HCT116 (cell line): Measurements from ENCODE around the gene ZWILCH. TPM values are rescaled to one million over a fixed set of nuclear protein-coding genes. Genes with fewer than 3 reads are reported as not detected.

Experiments used
- ATAC-seq: fragments of 200-7000 bp; cut with Tn5 transposase; 2 replicates; pipeline ENCODE4 v1.9.1; 2020; ENCODE audit warnings: mild to moderate bottlenecking, moderate library complexity
- BruUV-seq: library from RNA; stranded (reverse); fragments of 400-500 nt; replicated peaks from 2 replicates; lab custom pipeline; 2021; lab: Mats Ljungman, UMichigan
- CTCF ChIA-PET: fragments of 300-600 bp; sonication (Branson Sonifier 250); formaldehyde crosslinking; loops from one replicate; lab custom pipeline; 2021; ENCODE audit warnings: antibody characterized with exemption; lab: Charles Lee
- POLR2A ChIA-PET: fragments of 300-600, 350-600 bp; sonication (Branson Sonifier 250); formaldehyde crosslinking; loops from one replicate; lab custom pipeline; 2021; ENCODE audit warnings: antibody characterized with exemption; lab: Charles Lee
- RAD21 ChIA-PET, 2 experiments: fragments of 300-600 bp; sonication (Branson Sonifier 250); formaldehyde crosslinking; loops; one replicate each; lab custom pipeline; 2023; ENCODE audit warnings: low total read pairs in 2 of 2; ENCODE audit not compliant: uncharacterized antibody in 2 of 2, unreplicated experiment in 2 of 2, low non-redundant PET in 1 of 2; lab: Charles Lee
- DNase-seq: peaks from one replicate; pipeline ENCODE4 v3.0.0-alpha.2; 2010; ENCODE audit warnings: low read depth, low spot score
- H2AFZ ChIP-seq: fragments of 200-600 bp; shearing (Covaris generic), sonication (generic); 2 replicates; pipeline ENCODE4 v1.6.1; 2017; ENCODE audit warnings: low read depth, mixed run types, mixed read lengths, antibody characterized with exemption, low read length; ENCODE audit not compliant: poor library complexity, severe bottlenecking
- H3K27ac ChIP-seq: 2 replicates; pipeline ENCODE4 v1.5.1; 2012; ENCODE audit warnings: low read depth, low read length
- H3K27me3 ChIP-seq: fragments of 200-600 bp; sonication (generic); 2 replicates; pipeline ENCODE4 v1.6.1; 2016; ENCODE audit warnings: mixed run types, low read length, mixed read lengths; ENCODE audit not compliant: insufficient read depth
- H3K36me3 ChIP-seq, 2 experiments: fragments of 200-500 bp in 1 of 2; fragments of 200-600 bp in 1 of 2; sonication (Bioruptor generic) in 1 of 2; sonication (generic) in 1 of 2; 2 replicates each; pipeline versions ENCODE4 v1.5.1 to v1.6.1; 2014 to 2016; ENCODE audit warnings: low read length in 2 of 2, inconsistent platforms in 1 of 2, mixed read lengths in 1 of 2, mixed run types in 1 of 2; ENCODE audit not compliant: insufficient read depth in 2 of 2, control insufficient read depth in 1 of 2
- H3K4me1 ChIP-seq, 2 experiments: fragments of 200-600 bp in 1 of 2; sonication (generic) in 1 of 2; 2 replicates each; pipeline versions ENCODE4 v1.5.1 to v1.6.1; 2012 to 2017; ENCODE audit warnings: low read length in 2 of 2, inconsistent platforms in 1 of 2, mild to moderate bottlenecking in 1 of 2, mixed read lengths in 1 of 2, mixed run types in 1 of 2, moderate library complexity in 1 of 2; ENCODE audit not compliant: insufficient read depth in 2 of 2, control insufficient read depth in 1 of 2
- H3K4me2 ChIP-seq: fragments of 200-600 bp; sonication (generic); 2 replicates; pipeline ENCODE4 v1.6.1; 2017; ENCODE audit warnings: mixed run types, low read length, mixed read lengths
- H3K4me3 ChIP-seq, 2 experiments: fragments of 200-600 bp in 1 of 2; sonication (generic) in 1 of 2; replicated peaks in 1 of 2; 2 replicates each; pipeline ENCODE4 v1.5.1; 2011 to 2016; ENCODE audit warnings: low read length in 2 of 2, control low read depth in 1 of 2, low read depth in 1 of 2, mild to moderate bottlenecking in 1 of 2, mixed read lengths in 1 of 2, mixed run types in 1 of 2
- H3K79me2 ChIP-seq: fragments of 200-600 bp; sonication (generic); 2 replicates; pipeline ENCODE4 v1.6.1; 2017; ENCODE audit warnings: mild to moderate bottlenecking, mixed run types, low read length, moderate library complexity, mixed read lengths; ENCODE audit not compliant: insufficient read depth
- H3K9ac ChIP-seq: fragments of 200-600 bp; sonication (generic); 2 replicates; pipeline ENCODE4 v1.6.1; 2016; ENCODE audit warnings: low read length, mixed read lengths
- H3K9me2 ChIP-seq: fragments of 200-600 bp; sonication (generic), shearing (Covaris generic); 2 replicates; pipeline ENCODE4 v1.6.1; 2017; ENCODE audit warnings: mixed run types, mild to moderate bottlenecking, moderate library complexity; ENCODE audit not compliant: insufficient read depth
- H3K9me3 ChIP-seq, 2 experiments: fragments of 200-500 bp in 1 of 2; fragments of 200-600 bp in 1 of 2; sonication (Bioruptor generic) in 1 of 2; sonication (generic) in 1 of 2; 2 replicates each; pipeline ENCODE4 v1.6.1; 2014 to 2017; ENCODE audit warnings: low read length in 2 of 2, mixed read lengths in 2 of 2, inconsistent platforms in 1 of 2, low read depth in 1 of 2, mild to moderate bottlenecking in 1 of 2, mixed run types in 1 of 2, moderate library complexity in 1 of 2; ENCODE audit not compliant: control insufficient read depth in 1 of 2, insufficient read depth in 1 of 2
- H4K20me1 ChIP-seq: fragments of 200-600 bp; sonication (generic), shearing (Covaris generic); 2 replicates; pipeline ENCODE4 v1.6.1; 2017; ENCODE audit warnings: mixed run types, mild to moderate bottlenecking, moderate library complexity; ENCODE audit not compliant: insufficient read depth
- ATF3 ChIP-seq: IDR thresholded peaks from 2 replicates; pipeline ENCODE4 v1.6.1; 2012
- CTCF ChIP-seq, 3 experiments: fragments of 200-600 bp in 1 of 3; sonication (generic) in 1 of 3; IDR thresholded peaks in 2 of 3; conservative IDR thresholded peaks in 1 of 3; 2 replicates each; pipeline ENCODE4 v1.5.1; 2012 to 2017; ENCODE audit warnings: low read depth in 2 of 3, low read length in 2 of 3, antibody characterized with exemption in 1 of 3, borderline replicate concordance in 1 of 3, control low read depth in 1 of 3, mild to moderate bottlenecking in 1 of 3, mixed read lengths in 1 of 3, mixed run types in 1 of 3, moderate library complexity in 1 of 3; ENCODE audit not compliant: insufficient read depth in 1 of 3
- EGR1 ChIP-seq: IDR thresholded peaks from 2 replicates; pipeline ENCODE4 v1.6.1; 2012; ENCODE audit warnings: low read depth
- ELF1 ChIP-seq: IDR thresholded peaks from 2 replicates; pipeline ENCODE4 v1.6.1; 2012; ENCODE audit warnings: low read depth, borderline replicate concordance
- EZH2 ChIP-seq: fragments of 200-600 bp; sonication (generic); IDR thresholded peaks from 2 replicates; pipeline ENCODE4 v1.6.1; 2017; ENCODE audit warnings: antibody characterized with exemption, mixed run types
- EZH2phosphoT487 ChIP-seq: fragments of 200-600 bp; IDR thresholded peaks from 2 replicates; pipeline ENCODE4 v1.6.1; 2018; ENCODE audit warnings: antibody characterized with exemption, borderline replicate concordance
- MAX ChIP-seq: IDR thresholded peaks from 2 replicates; pipeline ENCODE4 v1.6.1; 2012
- RAD21 ChIP-seq: IDR thresholded peaks from 2 replicates; pipeline ENCODE4 v1.6.1; 2012; ENCODE audit warnings: low read depth, mild to moderate bottlenecking
- SIN3A ChIP-seq: IDR thresholded peaks from 2 replicates; pipeline ENCODE4 v1.6.1; 2012; ENCODE audit warnings: low read depth
- SP1 ChIP-seq: IDR thresholded peaks from 2 replicates; pipeline ENCODE4 v1.6.1; 2012; ENCODE audit warnings: low read depth
- SRF ChIP-seq: IDR thresholded peaks from 2 replicates; pipeline ENCODE4 v1.6.1; 2012; ENCODE audit warnings: low read depth
- YY1 ChIP-seq: IDR thresholded peaks from 2 replicates; pipeline ENCODE4 v1.6.1; 2011; ENCODE audit warnings: low read length, low read depth, moderate library complexity, mild to moderate bottlenecking; ENCODE audit not compliant: insufficient replicate concordance; ENCODE audit errors: extremely low read depth
- ZFX ChIP-seq: fragments of 450-650 bp; IDR thresholded peaks from 2 replicates; pipeline ENCODE4 v1.6.1; 2017
- intact Hi-C: fragments of 100-400 bp; cut with micrococcal nuclease; formaldehyde crosslinking; loops from 2 replicates; pipeline ENCODE4 v1.10.0; 2022
- total RNA-seq: library from RNA; stranded (reverse); gene quantifications from one replicate; pipeline ENCODE4 v1.2.1, GENCODE V29; 2021; ENCODE audit not compliant: unreplicated experiment

Gene ZWILCH
- total RNA-seq, 1 experiment from 2014 or later: 25.8 TPM

GRCh38 chr15:66573348-66573718 lies 68.2 kb downstream of the ZWILCH start:
- ATAC-seq (no peak), DNase-seq (no peak)
- intact Hi-C loops: no loop called here
- Histone ChIP-seq H3K36me3 (no peaks in the 10 kb centered on the region), H3K4me1 (peaks cover 0 to 4% of the 10 kb centered on the region in 2 experiments; a peak in 2 of 4 replicates), H4K20me1 (no peaks in the 10 kb centered on the region), H3K9ac (no peak overlapping the region), H2AFZ (no peak overlapping the region), H3K4me2 (no peak overlapping the region)
- RAD21 ChIA-PET: no interaction called here
- TF ChIP-seq ATF3 (no peak), CTCF (IDR thresholded peaks at IDR 0.05 in 2 of 3, conservative IDR thresholded peaks at IDR 0.05 in 1 of 3; ENCODE audit: borderline replicate concordance in 1 of 3, insufficient read depth in 1 of 3, low read depth in 2 of 3, low read length in 2 of 3) (no peak), YY1 (no peak), SRF (no peak), SP1 (no peak), MAX (no peak), EGR1 (no peak), ELF1 (no peak), SIN3A (no peak), RAD21 (no peak), EZH2phosphoT487 (no peak), EZH2 (no peak), ZFX (no peak)
- TF ChIP-seq, all 23 proteins: peak for 0
- ChIA-PET POLR2A (no interaction called here), CTCF (no interaction called here)
- Histone ChIP-seq H3K9me2 (no peaks in the 10 kb centered on the region), H3K27me3 (no peaks in the 10 kb centered on the region), H3K27ac (no peak overlapping the region), H3K9me3 (no peaks in the 10 kb centered on the region), H3K4me3 (no peak overlapping the region), H3K79me2 (no peaks in the 10 kb centered on the region)
- BruUV-seq: no TSS peak
